Peyer's patch (tissue), 4 donors: ENCODE data around the gene SRM. TPM values are rescaled to one million over a fixed set of nuclear protein-coding genes. Genes with fewer than 3 reads are reported as not detected.

Experiments used
- DNase-seq, 3 donors: peaks; one replicate each; pipeline ENCODE4 v3.0.0-alpha.2; 2017 to 2019
- H3K27ac ChIP-seq, 4 donors: fragments of 200-600 bp; sonication (generic); one replicate each; pipeline ENCODE4 v1.5.1; 2016 to 2019
- H3K27me3 ChIP-seq, 2 donors: fragments of 200-600 bp; sonication (generic); one replicate each; pipeline ENCODE4 v1.5.1; 2019
- H3K36me3 ChIP-seq, 3 donors: fragments of 200-600 bp; sonication (generic); one replicate each; pipeline ENCODE4 v1.5.1; 2016 to 2019
- H3K4me1 ChIP-seq, 4 donors: fragments of 200-600 bp; sonication (generic); one replicate each; pipeline ENCODE4 v1.5.1; 2016 to 2019
- H3K4me3 ChIP-seq, 4 donors: fragments of 200-600 bp; sonication (generic); 1 replicate in 3 of 4; 2 replicates in 1 of 4; pipeline ENCODE4 v1.5.1; 2016 to 2019; ENCODE audit warnings: mild to moderate bottlenecking in 1 of 4
- H3K9me3 ChIP-seq, 4 donors: fragments of 200-600 bp; sonication (generic); one replicate each; pipeline ENCODE4 v1.5.1; 2016 to 2019; ENCODE audit warnings: mild to moderate bottlenecking in 1 of 4
- POLR2A ChIP-seq, 2 donors: fragments of 450-650 bp; IDR thresholded peaks; one replicate each; pipeline ENCODE4 v1.5.1; 2017; ENCODE audit warnings: antibody characterized with exemption in 2 of 2, mild to moderate bottlenecking in 2 of 2, moderate library complexity in 2 of 2
- total RNA-seq, 4 donors: library from RNA; depleted of rRNA; stranded (reverse); fragments of >200 nt; gene quantifications; one replicate each; pipeline ENCODE4 v1.1.0, GENCODE V29; 2016
- TF ChIP-seq, protein P1 (sequence below), 6 experiments: fragments of 450-650 bp in 4 of 6; fragments of 200-600 bp in 2 of 6; sonication (generic) in 1 of 6; IDR thresholded peaks; one replicate each; pipeline ENCODE4 v1.5.1; 2017 to 2019; ENCODE audit warnings: antibody characterized with exemption in 6 of 6, mild to moderate bottlenecking in 3 of 6, moderate library complexity in 1 of 6

The SRM gene
- total RNA-seq, 4 donors from 2014 or later, result 9.3 to 38.6 (median 19.8) TPM

DNA sequence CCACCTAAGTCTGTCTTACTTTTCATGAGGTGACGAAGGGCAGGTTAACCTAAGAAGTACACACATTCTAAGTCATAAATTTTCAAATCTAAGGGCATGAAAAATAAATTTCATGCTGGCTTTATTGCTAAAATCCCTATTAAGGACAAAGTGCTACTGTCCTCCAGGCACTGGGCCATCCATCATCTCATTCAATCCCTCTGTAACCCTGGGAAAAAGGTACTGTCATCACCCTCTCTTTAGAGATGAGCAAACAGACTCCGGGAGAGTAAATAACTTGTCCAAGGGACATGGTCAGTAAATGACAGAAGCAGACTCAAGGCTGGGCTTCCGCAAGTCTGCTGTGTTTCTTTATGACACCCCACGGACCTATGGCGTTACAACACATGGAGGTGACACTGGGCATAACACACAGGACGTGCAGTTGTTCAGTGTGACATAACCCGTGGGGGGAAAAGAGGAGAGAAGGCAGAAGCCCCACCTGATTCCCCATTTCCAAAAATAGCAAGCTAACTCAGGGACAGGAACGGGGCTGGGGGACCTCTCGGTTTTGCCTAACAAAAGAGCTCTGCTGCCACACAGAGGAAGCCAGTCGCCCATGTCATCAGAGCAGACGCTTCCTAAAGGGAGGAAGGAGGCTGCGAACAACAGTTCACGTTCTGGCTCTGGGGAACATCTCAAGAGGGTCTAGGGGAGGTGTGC is 12.5 kb upstream of the SRM start:
- H3K4me1 ChIP-seq, result no peaks in the 10 kb centered on the region
- H3K9me3 ChIP-seq, result no peaks in the 10 kb centered on the region
- TF ChIP-seq, protein P1, sequence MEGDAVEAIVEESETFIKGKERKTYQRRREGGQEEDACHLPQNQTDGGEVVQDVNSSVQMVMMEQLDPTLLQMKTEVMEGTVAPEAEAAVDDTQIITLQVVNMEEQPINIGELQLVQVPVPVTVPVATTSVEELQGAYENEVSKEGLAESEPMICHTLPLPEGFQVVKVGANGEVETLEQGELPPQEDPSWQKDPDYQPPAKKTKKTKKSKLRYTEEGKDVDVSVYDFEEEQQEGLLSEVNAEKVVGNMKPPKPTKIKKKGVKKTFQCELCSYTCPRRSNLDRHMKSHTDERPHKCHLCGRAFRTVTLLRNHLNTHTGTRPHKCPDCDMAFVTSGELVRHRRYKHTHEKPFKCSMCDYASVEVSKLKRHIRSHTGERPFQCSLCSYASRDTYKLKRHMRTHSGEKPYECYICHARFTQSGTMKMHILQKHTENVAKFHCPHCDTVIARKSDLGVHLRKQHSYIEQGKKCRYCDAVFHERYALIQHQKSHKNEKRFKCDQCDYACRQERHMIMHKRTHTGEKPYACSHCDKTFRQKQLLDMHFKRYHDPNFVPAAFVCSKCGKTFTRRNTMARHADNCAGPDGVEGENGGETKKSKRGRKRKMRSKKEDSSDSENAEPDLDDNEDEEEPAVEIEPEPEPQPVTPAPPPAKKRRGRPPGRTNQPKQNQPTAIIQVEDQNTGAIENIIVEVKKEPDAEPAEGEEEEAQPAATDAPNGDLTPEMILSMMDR (IDR thresholded peaks at IDR 0.05), result no peak
- TF ChIP-seq POLR2A (IDR thresholded peaks at IDR 0.05), result no peak
- H3K27me3 ChIP-seq, result no peaks in the 10 kb centered on the region
- DNase-seq, result peak in 2 of 3 donors; percentile 10 to 26
- no peak overlapping the region for H3K27ac ChIP-seq
- H3K4me3 ChIP-seq, result no peak overlapping the region
- peaks cover 0 to 95% (median 0%) of the 10 kb centered on the region in 3 donors for H3K36me3 ChIP-seq

DNA sequence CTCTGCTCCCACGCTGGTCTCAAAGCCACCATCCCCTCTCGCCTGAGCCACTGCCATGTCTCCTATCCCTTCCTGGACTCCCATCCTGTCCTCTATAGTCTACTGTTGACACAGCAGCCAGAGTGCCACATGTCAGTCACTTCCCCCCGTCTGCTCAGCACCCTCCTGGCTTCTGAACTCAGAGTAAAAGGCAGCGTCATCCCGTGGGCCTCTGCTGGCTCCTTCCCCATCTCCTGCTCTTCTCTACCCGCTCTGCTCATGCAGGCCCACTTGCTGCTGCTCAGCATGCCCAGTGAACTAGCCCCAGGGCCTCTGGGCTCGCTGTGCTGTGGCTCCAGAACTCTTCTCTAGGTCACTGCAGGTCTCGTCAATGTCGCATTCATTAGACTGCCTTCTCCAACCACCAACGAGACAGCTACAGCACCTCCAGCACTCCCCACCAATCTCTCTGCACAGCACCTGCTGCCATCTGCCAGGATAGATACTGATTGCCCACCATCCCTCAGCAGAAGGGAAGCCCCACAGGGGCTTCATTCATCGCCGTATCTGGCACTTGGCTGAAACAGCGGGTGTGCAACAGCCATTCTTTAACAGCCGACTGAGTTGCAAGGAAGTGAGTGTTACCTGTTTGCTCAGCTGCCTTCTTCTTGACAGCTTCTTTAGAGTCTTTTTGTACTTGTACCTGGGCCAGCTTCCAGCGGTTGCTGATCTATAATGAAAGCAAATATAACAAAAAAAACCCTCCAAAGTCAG is 11.8 kb upstream of the SRM start:
- Histone ChIP-seq H3K4me3 (no peak overlapping the region), H3K9me3 (no peaks in the 10 kb centered on the region), H3K27me3 (no peaks in the 10 kb centered on the region), H3K36me3 (peaks cover 0 to 95% (median 0%) of the 10 kb centered on the region in 3 donors), H3K4me1 (no peaks in the 10 kb centered on the region), H3K27ac (no peak overlapping the region)
- TF ChIP-seq, protein P1 (IDR thresholded peaks at IDR 0.05), result no peak
- TF ChIP-seq POLR2A (IDR thresholded peaks at IDR 0.05), result no peak
- DNase-seq, result peak in 2 of 3 donors; percentile 14 to 21

- peaks cover 0 to 95% (median 0%) of the 10 kb centered on the region in 3 donors for H3K36me3 ChIP-seq
- no peaks in the 10 kb centered on the region for H3K4me1 ChIP-seq
- no peaks in the 10 kb centered on the region for H3K9me3 ChIP-seq
- DNase-seq, result peak in 1 of 3 donors; percentile 24
- H3K27me3 ChIP-seq, result no peaks in the 10 kb centered on the region
- no peak overlapping the region for H3K4me3 ChIP-seq
- TF ChIP-seq, protein P1 (IDR thresholded peaks at IDR 0.05), result no peak
- no peak for TF ChIP-seq POLR2A (IDR thresholded peaks at IDR 0.05)
- no peak overlapping the region for H3K27ac ChIP-seq
These were observed 11.1 kb upstream of the SRM start for GRCh38 chr1:11070876-11071275.

DNA sequence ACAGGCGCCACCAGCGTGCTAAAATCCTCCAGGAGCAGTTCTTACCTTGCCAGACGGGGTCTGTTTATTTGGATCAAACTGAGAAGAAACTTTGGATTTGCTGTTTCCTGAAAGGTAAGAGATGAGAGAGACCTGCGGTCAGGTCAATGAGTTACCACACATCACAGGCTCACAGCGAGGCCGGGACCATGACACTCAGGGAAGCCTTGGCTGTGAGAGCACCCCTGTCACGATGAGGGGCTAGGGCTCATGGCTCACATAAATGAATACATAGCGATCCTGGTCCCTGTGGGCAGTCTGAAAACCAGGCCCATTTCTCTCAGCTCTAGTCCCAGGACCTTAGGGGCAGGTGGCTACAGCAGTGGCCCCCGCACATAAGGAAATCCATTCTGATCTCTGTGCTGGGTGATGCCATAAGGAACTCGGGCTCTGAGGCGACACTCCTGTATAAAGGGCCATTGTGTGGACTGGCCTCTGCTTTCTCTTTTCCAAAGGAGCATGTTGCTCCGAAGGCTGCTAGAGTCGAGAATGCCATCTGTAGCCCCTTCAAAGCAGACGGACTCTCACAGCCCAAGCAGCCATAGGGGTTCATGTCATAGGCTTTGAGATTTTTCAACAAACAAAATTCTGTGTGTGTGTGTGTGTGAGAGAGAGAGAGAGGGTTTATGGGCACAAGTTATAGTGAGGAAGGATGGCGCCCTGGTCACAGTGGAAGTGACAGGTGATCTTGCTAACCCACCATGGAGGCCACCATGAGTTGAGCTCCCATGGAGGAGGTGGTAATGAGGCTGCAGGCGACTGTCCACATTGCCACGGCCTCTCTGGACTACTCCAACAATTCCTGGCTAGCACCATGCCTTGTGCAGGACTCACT is 9.0 kb upstream of the SRM start:
- H3K4me3 ChIP-seq, result no peak overlapping the region
- peak in 1 of 3 donors; percentile 27 for DNase-seq
- no peak overlapping the region for H3K27ac ChIP-seq
- TF ChIP-seq, protein P1 (IDR thresholded peaks at IDR 0.05), result no peak
- no peak for TF ChIP-seq POLR2A (IDR thresholded peaks at IDR 0.05)
- peaks cover 0 to 88% (median 0%) of the 10 kb centered on the region in 3 donors for H3K36me3 ChIP-seq
- H3K4me1 ChIP-seq, result no peaks in the 10 kb centered on the region
- no peaks in the 10 kb centered on the region for H3K9me3 ChIP-seq
- no peaks in the 10 kb centered on the region for H3K27me3 ChIP-seq
